A673 (cell line): ENCODE results near the gene TACR2.

ENCODE experiments used
- EZH2 ChIP-seq: fragments of 200-600 bp; sonication (generic); IDR thresholded peaks from 2 replicates; pipeline ENCODE4 v1.6.1; 2017; ENCODE audit warnings: borderline replicate concordance, low read depth, mild to moderate bottlenecking, mixed read lengths, antibody characterized with exemption, low read length; ENCODE audit not compliant: poor library complexity, severe bottlenecking
- TF ChIP-seq, protein P1 (sequence below): fragments of 300-800, 200-600 bp; sonication (generic); conservative IDR thresholded peaks from 2 replicates; pipeline ENCODE4 v1.5.1; 2017; ENCODE audit warnings: low read depth, mild to moderate bottlenecking, antibody characterized with exemption, low read length, moderate library complexity, mixed read lengths

DNA sequence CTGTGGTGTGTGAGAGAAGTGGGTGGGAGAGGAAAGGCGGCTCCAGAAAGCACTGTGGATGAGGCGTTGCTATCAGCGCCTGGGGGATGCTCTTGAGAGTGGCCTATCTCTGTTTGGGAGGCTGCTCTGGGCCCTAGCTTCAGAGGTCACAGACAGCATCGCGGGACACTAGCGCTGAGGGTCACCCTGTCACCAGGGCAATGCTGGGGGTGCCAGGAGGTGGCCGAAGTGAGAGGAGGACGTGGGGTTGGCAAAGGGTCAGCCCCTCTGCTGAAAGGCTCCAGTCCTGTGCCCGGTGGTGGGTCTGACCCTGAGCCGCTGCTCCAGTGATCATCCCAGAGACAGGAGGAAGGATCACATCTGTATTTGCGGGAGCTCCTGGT is 3.0 kb upstream of the TACR2 start:
- TF ChIP-seq, protein P1, sequence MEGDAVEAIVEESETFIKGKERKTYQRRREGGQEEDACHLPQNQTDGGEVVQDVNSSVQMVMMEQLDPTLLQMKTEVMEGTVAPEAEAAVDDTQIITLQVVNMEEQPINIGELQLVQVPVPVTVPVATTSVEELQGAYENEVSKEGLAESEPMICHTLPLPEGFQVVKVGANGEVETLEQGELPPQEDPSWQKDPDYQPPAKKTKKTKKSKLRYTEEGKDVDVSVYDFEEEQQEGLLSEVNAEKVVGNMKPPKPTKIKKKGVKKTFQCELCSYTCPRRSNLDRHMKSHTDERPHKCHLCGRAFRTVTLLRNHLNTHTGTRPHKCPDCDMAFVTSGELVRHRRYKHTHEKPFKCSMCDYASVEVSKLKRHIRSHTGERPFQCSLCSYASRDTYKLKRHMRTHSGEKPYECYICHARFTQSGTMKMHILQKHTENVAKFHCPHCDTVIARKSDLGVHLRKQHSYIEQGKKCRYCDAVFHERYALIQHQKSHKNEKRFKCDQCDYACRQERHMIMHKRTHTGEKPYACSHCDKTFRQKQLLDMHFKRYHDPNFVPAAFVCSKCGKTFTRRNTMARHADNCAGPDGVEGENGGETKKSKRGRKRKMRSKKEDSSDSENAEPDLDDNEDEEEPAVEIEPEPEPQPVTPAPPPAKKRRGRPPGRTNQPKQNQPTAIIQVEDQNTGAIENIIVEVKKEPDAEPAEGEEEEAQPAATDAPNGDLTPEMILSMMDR: no peak
- TF ChIP-seq EZH2: no peak
